GM19467 (cell line): ENCODE data around the gene PLEKHA5.
"Not testable (repeated sequence)": the region's sequence is repeated elsewhere in the genome, so short reads cannot be mapped to it uniquely, and the experiment has no call there.

Experiments
- ATAC-seq: cut with Tn5 transposase; IDR thresholded peaks from one replicate; pipeline ENCODE4 v1.9.1; 2021; ENCODE audit warnings: mild to moderate bottlenecking, moderate library complexity; ENCODE audit not compliant: unreplicated experiment

PLEKHA5 gene

DNA sequence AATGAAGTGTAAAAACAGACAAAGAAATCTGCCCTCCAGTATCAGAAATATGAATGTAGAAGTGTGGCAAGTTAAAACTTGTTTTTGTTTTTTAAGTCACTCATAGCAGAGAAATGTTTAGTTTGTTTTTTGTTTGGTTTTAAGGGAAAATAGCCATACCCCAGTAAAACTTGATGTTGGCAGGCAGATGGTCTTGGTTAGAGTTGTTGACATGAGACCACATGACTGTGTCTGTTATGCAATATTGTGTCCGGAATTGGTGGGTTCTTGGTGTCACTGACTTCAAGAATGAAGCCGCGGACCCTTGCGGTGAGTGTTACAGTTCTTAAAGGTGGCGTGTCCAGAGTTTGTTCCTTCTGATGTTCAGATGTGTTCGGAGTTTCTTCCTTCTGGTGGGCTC, 99.5 kb downstream of the PLEKHA5 start:
- ATAC-seq: not testable (repeated sequence)

DNA sequence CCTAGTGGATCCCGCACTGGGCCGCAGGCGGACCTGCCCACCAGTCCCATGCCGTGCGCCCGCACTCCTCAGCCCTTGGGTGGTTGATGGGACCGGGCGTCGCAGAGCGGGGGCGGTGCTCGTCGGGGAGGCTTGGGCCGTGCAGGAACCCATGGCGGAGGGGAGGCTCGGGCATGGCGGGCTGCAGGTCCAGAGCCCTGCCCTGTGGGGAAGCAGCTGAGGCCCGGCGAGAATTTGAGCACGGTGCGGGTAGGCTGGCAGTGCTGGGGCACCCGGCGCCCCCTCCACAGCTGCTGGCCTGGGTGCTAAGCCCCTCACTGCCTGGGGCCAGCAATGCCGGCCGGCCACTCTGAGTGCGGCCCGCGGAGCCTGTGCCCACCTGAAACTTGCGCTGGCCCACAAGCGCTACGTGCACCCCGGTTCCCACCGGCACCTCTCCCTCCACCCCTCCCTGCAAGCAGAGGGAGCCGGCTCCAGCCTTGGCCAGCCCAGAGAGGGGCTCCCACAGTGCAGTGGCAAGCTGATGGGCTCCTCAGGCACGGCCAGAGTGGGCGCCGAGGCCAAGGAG, 100.8 kb downstream of the PLEKHA5 start:
- no peak for ATAC-seq

DNA sequence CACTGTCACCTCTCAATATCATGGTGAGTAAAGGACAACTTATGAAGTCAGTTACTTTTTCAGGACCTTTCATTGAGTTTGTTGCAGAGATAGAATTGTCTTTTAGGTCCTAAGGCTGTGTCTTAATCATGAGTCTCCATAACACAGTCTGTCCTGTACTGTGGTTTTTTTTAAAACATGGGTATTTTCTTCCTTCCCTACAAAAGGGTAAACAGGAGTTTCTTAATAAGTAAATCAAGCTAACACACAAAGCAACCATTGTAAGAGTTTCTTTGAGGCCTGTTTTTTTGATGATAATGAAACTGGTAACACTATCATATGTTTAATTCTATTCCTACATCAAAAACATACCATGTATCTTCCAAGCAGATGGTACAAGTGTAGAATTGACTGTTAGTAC, 101.4 kb downstream of the PLEKHA5 start:
- no peak for ATAC-seq

DNA sequence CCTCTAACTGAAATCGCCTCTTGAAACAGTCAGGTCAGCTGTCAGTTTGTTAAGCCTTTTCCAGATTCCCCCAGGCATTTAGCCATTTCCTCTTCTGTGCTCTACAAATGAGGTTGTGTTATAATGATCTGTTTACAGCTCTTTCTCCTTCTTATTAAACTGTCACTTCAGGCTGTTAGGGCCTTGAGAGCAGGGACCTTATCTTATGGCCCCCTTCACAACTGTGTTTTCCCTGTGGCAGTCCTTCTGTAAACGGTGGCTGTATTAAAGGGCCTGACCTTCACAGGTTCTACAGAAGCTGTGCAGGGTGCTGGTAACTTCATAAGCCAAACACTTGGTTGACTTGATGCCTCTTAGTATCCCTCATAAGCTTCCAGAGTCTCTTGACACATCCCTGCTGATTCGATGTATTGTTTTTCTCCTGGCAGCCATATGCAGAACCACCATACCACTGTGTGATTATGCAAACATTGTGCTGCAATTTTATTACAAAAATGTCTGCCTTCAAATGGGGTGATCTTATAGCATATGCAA, 104.7 kb downstream of the PLEKHA5 start:
- ATAC-seq: no peak

DNA sequence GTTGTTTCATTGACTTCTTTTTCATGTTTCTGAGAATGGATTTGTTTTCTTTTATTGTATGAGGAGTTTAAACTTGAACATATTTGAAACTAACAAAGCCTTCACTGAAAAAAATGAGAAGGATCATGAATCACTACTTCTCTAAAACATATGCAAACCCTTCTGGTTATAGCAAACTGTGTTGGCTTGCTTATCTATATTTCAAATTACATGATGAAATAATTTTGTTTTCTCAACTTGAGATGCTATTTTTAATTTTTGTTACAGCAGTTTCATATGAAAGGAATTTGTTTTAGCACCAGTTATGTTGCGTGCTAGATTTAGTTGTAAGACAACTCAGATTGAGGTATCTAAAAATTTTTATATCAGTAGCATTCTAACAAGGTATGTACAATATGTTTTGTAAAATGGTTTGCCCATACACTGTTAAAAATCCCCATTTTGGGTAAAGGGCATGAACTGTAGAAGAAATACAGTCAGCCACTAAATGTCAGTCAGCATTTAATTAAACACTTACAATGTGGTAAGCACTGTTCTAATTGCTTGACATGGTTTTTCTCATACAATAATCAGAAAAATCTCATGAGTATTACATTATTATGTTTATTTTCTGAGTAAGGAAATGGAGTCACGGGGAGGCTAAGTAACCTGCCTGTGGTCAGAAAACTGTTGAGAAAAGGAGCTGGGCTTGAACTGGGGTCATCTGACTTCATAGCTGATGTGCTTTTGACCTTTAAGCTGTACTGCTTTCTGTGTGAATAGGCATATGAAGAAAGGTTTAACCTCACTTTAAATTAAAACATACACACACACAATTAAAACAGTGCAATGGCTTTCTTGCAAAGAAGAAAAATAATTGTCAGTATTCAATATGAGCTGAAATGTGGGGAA, 105.7 kb downstream of the PLEKHA5 start:
- no peak for ATAC-seq

DNA sequence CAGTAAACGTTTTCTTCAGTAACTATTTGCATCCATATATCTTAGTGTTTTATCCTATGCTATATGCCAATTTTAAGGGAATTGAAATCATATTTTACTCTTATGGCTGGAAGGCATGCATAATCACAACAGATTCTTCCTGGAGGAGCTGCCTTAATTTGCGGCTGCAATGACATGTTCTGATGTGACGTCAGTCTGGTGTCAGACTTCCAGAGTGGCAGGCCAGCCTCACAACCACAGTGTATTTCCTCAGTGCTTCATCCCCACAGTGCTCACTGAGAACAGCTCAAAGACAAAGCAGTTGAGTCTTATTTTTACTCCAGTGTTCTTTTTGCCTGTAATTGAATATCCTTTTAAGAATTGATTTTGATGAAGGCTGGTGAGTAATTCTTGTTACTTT, 107.1 kb downstream of the PLEKHA5 start:
- no peak for ATAC-seq

DNA sequence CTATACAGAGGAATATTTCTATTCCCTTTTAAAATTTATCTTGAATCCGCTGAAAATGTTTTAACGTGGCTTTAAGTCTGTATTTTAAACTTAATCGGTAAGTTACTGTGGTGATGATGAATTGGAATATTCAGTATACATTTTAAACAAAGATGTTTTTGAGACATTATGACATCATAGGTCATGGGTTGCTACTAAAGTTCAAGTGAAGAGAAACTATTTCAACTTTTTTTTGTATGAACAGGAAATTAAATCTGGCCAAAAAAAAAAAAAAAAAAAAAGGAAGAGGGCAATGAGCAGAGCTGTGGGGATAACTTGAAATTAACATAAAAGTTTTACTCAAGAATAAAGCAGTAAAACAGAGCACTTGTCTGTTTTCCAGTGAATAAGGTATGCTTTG, 109.0 kb downstream of the PLEKHA5 start:
- no peak for ATAC-seq

DNA sequence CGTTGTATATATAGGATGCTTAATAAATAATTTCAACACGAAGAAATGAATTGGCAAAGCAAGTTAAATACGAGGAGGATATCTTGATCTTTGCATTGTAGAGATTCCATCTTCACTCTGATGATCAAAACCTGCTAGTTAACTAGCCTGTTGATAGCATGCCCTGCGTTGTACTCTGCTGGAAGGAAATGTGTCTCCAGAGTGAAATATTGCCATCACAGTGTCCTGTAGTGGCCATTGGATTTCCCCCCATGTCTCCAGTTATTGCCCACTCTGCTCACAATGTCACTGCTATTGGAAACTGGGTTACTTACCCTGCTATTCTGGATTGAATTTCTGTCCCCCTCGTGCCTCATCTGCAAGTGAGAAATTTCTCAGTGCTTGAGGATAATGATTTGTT, 109.6 kb downstream of the PLEKHA5 start:
- ATAC-seq: no peak

DNA sequence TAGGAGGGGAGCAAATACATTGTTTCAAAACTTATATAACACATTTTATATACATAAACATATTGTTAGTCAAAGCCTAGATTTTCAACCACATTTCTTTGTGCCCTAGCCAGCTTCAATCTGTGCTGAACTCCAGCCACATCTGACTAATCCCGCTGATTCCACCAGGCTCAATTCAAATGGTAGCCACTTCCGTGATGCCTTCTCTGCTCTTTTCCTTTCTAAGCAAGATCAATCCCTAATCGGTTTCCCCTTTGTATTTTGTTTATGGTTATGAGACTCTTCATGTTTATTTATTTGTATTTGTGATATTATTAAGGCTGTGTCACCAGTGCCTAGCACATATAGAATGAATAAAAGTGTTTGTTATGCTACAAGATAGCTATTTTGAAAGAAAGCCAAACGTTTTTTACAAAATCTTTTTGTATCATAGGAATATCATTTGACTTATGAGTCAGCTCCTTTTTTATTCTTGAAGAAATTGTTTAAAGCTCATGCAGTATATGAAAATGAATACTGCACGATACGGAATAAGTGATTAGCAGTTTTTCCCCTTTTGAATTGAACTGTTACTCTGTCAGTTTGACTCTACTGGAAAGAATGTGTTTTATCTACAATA, 110.2 kb downstream of the PLEKHA5 start:
- no peak for ATAC-seq

DNA sequence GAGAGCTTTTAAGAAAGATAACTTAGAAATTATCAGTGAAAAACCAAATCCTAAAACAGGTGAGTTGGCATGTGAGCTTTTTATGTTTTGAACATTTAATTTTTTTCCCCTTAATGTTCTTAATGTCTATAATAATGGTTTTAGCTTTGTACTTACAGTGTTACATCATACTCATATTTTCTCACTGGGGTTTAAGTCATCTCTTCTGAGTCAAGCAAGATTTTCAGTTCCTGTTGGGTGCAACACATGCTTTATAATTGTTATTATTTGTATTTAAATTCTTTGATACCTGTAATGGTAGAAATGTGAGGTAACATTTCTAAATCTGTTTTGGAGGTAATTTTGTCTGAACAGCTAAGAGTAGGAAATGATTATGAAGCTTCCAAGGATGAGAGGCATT, 113.0 kb downstream of the PLEKHA5 start:
- no peak for ATAC-seq

DNA sequence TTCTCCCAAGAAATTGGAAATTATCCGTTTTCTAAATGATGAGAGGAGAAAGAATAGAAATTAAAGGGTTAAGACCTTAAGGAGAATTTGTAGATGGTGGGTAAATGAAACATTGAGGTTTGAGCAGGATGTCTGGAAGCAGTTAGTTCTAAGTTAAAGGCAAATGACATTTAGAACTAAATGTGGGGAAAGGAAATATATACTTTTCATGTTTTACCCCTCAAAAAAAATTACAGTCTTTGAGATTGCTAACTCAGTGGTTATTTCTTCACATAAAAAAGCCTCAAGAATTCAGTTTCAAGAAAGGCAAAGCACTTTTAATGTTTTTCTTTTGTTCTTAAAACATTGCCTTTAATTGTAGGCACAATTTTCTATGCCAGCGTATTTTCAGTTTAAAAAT, 114.0 kb downstream of the PLEKHA5 start:
- no peak for ATAC-seq

DNA sequence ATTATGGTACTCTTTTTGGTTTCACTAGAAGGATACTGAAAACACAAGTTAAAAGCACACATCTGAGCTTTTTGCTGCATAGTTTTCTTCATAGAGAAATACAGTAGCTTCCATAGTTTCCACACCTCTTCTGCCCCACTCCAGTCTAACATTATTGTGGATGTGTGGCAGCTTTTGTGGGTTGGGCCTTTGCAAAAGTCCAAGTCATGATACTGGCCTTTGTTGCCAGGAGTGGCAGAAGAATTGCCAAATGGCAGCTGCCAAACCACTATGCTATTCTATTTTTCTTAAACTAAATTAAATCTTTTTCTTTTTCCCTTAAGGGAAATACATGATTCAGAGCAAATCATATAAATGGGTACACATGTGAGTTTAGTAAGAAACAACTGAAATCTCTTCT, 114.8 kb downstream of the PLEKHA5 start:
- ATAC-seq: no peak

DNA sequence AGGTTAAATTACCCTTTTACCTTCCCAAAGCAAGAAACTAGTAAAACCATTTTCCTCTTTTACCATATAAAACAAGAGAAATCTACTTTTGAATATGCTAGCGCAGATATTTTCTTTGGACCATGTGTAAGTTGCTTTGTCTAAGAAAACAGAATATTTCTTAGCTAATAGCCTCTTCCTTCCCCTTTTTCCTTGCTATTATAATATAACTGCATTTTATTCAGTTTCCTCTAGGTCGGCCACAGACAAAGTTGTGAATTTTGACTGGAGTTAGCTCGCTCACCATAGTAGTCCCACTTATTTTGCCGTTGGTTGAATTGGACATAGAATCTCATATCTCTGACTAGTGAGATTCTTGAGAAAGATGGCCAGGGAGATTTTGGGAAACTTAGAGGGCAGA, 115.6 kb downstream of the PLEKHA5 start:
- no peak for ATAC-seq

DNA sequence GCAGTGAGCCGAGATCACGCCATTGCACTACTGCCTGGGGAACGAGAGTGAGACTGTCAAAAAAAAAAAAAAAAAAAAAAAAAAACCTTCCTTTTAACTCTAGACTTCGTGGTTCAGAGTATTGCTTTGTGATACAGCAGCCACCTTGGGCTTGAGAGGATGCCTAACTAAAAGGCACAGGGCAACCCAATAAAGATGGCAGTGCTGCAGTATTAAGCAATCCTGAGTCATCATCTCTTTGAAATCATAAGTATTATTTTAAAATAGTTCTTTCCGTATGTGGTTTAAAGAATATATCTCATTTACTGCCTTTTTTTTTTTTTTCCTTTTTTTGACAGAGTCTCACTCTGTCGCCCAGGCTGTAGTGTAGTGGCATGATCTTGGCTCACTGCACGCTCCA, 116.1 kb downstream of the PLEKHA5 start:
- no peak for ATAC-seq

DNA sequence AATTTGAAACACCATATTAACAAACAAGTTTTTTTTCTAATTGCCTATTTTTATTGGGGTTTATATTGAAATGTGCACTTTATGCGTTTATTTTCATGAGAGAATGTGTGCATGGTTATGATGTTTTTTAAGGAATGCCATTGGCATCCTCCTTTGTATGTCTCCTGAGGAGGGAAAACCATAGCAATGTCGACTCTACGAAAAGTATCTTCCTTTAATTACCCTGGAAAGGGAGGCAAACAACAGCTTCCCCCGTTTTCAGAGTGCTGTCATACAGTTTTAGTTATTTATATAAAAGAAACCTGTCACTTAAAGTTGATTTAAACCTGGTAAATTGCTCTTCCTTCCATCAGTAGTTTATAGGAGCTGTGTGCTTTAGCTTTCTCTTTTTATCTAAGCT, 117.4 kb downstream of the PLEKHA5 start:
- no peak for ATAC-seq

DNA sequence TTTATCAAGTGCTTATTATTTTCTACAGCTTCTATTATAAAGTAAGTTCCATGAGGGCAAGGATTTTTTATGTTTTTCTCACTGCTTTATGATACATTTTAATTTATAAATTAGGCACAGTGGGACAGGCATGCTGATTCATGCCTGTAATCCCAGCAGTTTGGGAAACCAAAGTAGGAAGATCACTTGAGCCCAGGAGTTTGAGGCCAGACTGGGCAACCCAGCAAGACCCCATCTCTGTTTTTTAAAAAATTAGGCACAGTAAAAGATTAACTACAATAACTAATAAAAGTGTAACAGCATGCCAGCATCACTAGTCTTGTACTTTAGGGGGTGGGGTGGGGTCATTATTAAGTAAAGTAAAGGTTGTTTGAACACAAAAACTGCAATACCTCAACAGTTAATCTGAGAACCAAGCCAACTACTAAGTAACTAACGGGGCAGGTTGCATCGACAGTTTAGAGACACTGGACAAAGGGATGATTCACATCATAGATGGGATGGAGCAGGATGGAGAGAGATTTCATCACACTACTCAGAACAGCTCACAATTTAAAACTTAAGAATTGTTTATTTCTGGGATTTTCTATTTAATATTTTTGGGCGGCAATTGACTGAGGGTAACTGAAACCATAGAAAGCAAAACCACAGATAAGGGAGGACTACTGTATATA, 119.5 kb downstream of the PLEKHA5 start:
- ATAC-seq: no peak

DNA sequence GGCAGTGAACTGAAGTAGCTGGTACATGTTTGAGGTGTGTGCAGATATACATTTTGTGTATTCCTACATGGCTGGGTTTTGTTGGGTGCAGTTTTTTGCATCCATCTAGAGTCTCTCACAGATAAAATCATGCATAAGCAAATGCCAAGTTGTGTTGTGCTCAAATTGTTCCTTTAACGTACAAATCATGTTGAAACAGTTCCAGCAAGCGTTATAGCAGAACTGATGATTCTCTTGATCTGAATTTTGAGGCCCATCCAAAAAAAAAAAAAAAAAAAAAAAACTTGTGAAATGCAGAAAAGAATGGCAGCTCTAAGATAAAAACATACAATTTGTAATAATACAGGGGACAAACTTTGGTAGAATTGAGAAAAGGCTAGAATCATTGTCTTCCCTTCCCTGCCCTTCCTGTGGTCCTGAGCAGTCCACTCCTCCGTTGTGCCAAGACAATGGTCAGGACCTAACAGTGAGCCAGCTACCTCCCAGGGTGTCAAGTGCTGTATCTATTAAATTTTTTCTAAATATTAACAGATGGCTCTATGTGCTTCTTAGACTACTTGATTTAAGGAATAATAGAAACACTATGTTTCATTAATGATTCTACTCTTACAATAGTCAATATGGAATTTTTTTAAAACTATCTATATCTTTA, 122.1 kb downstream of the PLEKHA5 start:
- no peak for ATAC-seq

DNA sequence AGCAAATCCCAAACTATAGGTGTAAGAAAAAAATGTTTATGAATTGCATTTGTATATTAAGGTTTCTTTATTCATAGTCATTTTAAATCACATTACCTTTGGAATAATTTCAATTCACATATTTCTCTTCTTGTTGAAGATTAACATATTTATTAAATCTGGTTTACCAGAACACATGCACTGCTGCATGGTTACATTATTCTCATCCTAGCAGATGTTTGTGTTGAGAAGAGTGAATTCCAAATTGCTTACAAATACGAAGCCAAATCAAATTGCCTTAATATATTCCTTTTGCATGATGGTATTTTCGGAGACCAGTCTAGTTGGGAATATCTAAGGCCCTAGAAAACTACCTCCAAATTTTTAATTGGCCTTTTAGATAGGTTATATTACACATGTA, 130.6 kb downstream of the PLEKHA5 start:
- no peak for ATAC-seq

DNA sequence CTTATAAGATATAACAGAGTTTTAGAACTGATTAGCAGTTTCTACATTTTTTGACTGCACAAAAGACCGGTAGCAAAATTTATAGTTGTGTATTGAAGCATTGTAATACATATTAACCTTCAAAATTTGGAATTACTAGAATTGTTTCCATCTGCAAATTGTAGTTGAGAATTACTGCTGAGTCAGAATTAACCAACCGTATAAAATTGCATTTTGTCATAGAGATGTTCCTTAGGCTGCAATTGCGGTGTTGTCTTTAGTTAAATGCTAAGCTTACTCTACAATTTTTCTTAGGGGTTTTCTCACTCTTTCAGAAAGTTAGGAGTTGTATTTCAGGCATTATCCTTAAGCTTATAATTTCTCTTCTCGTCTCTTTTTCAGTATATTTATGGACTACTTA, 132.2 kb downstream of the PLEKHA5 start:
- no peak for ATAC-seq

DNA sequence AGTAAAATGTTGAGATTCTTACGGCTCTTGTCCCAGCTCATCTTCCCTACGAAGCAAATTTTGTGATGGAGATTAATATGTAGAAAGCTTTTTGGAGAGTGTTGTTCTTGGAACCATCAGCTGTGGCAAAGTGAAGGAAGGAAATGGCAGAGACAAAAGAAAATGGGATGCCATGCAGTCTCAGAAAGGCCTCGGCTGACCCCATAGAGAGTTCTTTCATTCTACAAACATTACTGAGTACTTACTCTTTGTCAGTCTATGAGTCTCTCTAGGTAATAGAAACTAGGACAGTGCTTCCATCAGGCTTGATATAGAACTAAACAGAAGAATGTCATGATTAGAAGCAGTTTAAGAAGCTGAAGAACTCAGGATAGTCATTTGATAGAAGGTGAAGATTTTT, 134.1 kb downstream of the PLEKHA5 start:
- no peak for ATAC-seq
